Fibroblast of skin of left quadriceps (primary cell): ENCODE results near the gene MORN1.

Experiments
- DNase-seq, 2 experiments: peaks; one replicate each; pipeline ENCODE4 v3.0.0-alpha.2; 2013; ENCODE audit warnings: low read depth in 2 of 2

MORN1 gene

GRCh38 chr1:2320760-2321667, 70.3 kb downstream of the MORN1 start:
- DNase-seq: no peak

- no peak for DNase-seq
Observed at GRCh38 chr1:2320006-2320405, 71.3 kb downstream of the MORN1 start.

GRCh38 chr1:2319291-2319690, 72.1 kb downstream of the MORN1 start:
- no peak for DNase-seq

- no peak for DNase-seq
Observed at GRCh38 chr1:2318314-2319278, 72.8 kb downstream of the MORN1 start.

- DNase-seq: no peak
Observed at GRCh38 chr1:2317230-2318065, 73.9 kb downstream of the MORN1 start.

- no peak for DNase-seq
Observed at GRCh38 chr1:2316451-2316961, 74.8 kb downstream of the MORN1 start.

- no peak for DNase-seq
Observed at GRCh38 chr1:2315674-2316450, 75.5 kb downstream of the MORN1 start.

- peak; percentile 48 to 53 for DNase-seq
Observed at GRCh38 chr1:2314803-2315673, 76.3 kb downstream of the MORN1 start.

GRCh38 chr1:2314273-2314802, 77.0 kb downstream of the MORN1 start:
- DNase-seq: peak; percentile 55 to 57

GRCh38 chr1:2313651-2314261, 77.6 kb downstream of the MORN1 start:
- DNase-seq: no peak

GRCh38 chr1:2312515-2313301, 78.6 kb downstream of the MORN1 start:
- no peak for DNase-seq

GRCh38 chr1:2312160-2312514, 79.2 kb downstream of the MORN1 start:
- no peak for DNase-seq

- DNase-seq: peak; percentile 23 to 30
Observed at GRCh38 chr1:2311184-2312032, 79.9 kb downstream of the MORN1 start.

- DNase-seq: no peak
Observed at GRCh38 chr1:2310332-2311183, 80.8 kb downstream of the MORN1 start.

GRCh38 chr1:2308844-2309243, 82.5 kb downstream of the MORN1 start:
- DNase-seq: no peak

- no peak for DNase-seq
Observed at GRCh38 chr1:2307972-2308371, 83.4 kb downstream of the MORN1 start.
